ENCODE results near the gene NTM. TPM values are rescaled to one million over a fixed set of nuclear protein-coding genes. Genes with fewer than 3 reads are reported as not detected.

Gene NTM
- total RNA-seq, 6 donors from 2014 or later = 4.1 to 151 (median 115) TPM

DNA sequence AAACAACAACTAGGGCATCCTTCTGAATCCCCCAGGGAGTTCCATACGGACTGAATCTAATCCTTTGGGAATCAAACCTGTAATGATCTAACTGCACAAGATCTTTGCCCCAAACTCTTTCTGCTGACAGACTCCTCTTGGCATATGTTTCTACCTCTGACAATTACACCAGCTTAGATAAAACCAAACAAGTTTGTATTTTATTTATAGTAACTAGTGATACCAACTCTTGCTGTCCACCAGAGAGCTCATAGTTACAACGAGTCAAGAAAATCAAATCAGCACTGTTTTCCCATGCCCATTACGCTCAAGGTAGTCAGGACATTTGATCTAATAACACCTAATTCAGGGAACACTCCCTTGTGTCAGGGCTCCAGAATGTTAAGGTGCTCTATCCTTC lies 972.0 kb downstream of the NTM start:
- Histone ChIP-seq H3K27ac (no peak overlapping the region), H3K9me3 (no peaks in the 10 kb centered on the region), H3K4me3 (no peak overlapping the region), H3K36me3 (no peaks in the 10 kb centered on the region), H3K27me3 (no peaks in the 10 kb centered on the region), H3K4me1 (no peaks in the 10 kb centered on the region)
- TF ChIP-seq POLR2A (IDR thresholded peaks at IDR 0.05) = no peak
- TF ChIP-seq, protein P1, sequence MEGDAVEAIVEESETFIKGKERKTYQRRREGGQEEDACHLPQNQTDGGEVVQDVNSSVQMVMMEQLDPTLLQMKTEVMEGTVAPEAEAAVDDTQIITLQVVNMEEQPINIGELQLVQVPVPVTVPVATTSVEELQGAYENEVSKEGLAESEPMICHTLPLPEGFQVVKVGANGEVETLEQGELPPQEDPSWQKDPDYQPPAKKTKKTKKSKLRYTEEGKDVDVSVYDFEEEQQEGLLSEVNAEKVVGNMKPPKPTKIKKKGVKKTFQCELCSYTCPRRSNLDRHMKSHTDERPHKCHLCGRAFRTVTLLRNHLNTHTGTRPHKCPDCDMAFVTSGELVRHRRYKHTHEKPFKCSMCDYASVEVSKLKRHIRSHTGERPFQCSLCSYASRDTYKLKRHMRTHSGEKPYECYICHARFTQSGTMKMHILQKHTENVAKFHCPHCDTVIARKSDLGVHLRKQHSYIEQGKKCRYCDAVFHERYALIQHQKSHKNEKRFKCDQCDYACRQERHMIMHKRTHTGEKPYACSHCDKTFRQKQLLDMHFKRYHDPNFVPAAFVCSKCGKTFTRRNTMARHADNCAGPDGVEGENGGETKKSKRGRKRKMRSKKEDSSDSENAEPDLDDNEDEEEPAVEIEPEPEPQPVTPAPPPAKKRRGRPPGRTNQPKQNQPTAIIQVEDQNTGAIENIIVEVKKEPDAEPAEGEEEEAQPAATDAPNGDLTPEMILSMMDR (IDR thresholded peaks at IDR 0.05) = no peak
- TF ChIP-seq EP300 (IDR thresholded peaks at IDR 0.05) = no peak
- no peak for TF ChIP-seq POLR2AphosphoS5 (IDR thresholded peaks at IDR 0.05)
- ATAC-seq (ENCODE audit: low FRiP score in 2 of 2) (no peak), DNase-seq (no peak)
- 68 to 69% methylated on average over 3 of the region's 3 CpGs for WGBS, 2 donors

GRCh38 chr11:132343445-132344175 lies 973.2 kb downstream of the NTM start:
- Histone ChIP-seq H3K27ac (no peak overlapping the region), H3K9me3 (no peaks in the 10 kb centered on the region), H3K36me3 (no peaks in the 10 kb centered on the region), H3K4me1 (no peaks in the 10 kb centered on the region), H3K4me3 (no peak overlapping the region), H3K27me3 (no peaks in the 10 kb centered on the region)
- 48 to 51% methylated on average over 5 of the region's 5 CpGs for WGBS, 2 donors
- no peak for TF ChIP-seq EP300 (IDR thresholded peaks at IDR 0.05)
- ATAC-seq (ENCODE audit: low FRiP score in 2 of 2) (no peak), DNase-seq (no peak)

- DNase-seq (no peak), ATAC-seq (ENCODE audit: low FRiP score in 2 of 2) (no peak)
- WGBS, 2 donors = 66 to 78% methylated on average over 6 of the region's 6 CpGs
- H3K36me3 ChIP-seq = no peaks in the 10 kb centered on the region
- no peaks in the 10 kb centered on the region for H3K9me3 ChIP-seq
- H3K4me1 ChIP-seq = no peaks in the 10 kb centered on the region
- no peaks in the 10 kb centered on the region for H3K27me3 ChIP-seq
- no peak overlapping the region for H3K27ac ChIP-seq
- TF ChIP-seq EP300 (IDR thresholded peaks at IDR 0.05) (no peak), POLR2A (IDR thresholded peaks at IDR 0.05) (no peak), POLR2AphosphoS5 (IDR thresholded peaks at IDR 0.05) (no peak)
- TF ChIP-seq, protein P1 (IDR thresholded peaks at IDR 0.05) = no peak
- no peak overlapping the region for H3K4me3 ChIP-seq
These were observed 976.2 kb downstream of the NTM start for GRCh38 chr11:132346558-132347148.

DNA sequence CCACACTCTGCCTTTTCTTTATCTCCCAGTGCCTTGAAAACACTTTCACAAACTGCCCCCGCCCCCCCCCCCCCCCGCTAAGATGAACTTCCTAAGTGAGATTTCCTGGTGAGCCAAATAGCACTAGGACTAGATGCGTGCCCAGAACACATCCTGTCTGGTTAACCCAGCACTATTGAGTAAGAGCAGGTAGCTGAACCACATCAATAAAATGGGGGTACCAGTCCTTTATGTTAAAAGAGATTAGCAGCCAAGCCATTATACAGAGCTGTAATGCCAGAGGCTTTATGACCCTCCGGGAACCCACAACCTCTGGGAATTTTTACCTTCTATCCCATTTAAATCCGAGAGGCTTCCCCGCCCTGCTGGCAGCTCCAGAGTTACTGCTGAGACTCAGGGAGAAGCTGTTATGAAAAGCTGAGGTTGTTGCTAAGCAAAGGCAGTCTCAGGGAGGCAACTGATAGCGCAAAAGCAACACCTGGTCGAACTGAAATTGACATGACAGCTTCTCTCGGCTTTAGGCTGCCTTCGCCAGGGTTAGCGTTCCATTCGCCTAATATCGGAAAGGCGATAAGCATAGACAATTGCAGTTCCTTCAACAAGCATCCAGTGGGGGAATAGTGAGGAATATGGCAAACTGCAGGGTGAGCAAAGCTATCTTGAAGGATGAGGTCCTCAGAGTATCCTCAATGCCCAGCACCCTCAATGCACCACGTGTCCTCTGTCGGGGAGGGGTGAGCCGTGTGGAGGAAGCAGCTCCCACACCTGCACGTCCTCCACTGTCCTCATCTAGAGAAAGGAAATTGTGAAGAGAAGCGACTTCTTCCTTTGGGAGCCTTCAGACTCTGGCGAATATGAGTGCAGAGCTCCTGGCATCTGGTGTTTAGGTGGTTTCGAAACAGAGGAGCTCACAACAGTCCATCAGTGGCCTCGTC lies 977.0 kb downstream of the NTM start:
- TF ChIP-seq POLR2A (IDR thresholded peaks at IDR 0.05) (no peak), EP300 (IDR thresholded peaks at IDR 0.05) (no peak), POLR2AphosphoS5 (IDR thresholded peaks at IDR 0.05) (no peak)
- TF ChIP-seq, protein P1 (IDR thresholded peaks at IDR 0.05) = no peak
- ATAC-seq (ENCODE audit: low FRiP score in 2 of 2) = peak in 1 of 2 donors; percentile 15
- WGBS, 2 donors = 57 to 61% methylated on average over 15 to 22 of the region's 22 CpGs

More for the DNA sequence above, 977.0 kb downstream of the NTM start:
- Histone ChIP-seq H3K4me3 (no peak overlapping the region), H3K27ac (no peak overlapping the region), H3K36me3 (no peaks in the 10 kb centered on the region), H3K9me3 (no peaks in the 10 kb centered on the region), H3K4me1 (no peaks in the 10 kb centered on the region), H3K27me3 (no peaks in the 10 kb centered on the region)
- no peak for DNase-seq
